DOHH2 (cell line): Measurements from ENCODE around the gene STEAP1B.

Source experiments
- H3F3A ChIP-seq: fragments of 200-600 bp; sonication (generic), shearing (Covaris generic); 2 replicates; pipeline ENCODE4 v1.6.0; 2016; ENCODE audit warnings: antibody characterized with exemption, mild to moderate bottlenecking; ENCODE audit not compliant: control insufficient read depth, insufficient read depth
- H3K27ac ChIP-seq: fragments of 200-600 bp; sonication (generic); 2 replicates; pipeline ENCODE4 v1.5.1; 2014; ENCODE audit warnings: low read depth, mild to moderate bottlenecking, low read length, moderate library complexity
- H3K27me3 ChIP-seq: fragments of 200-600 bp; sonication (generic); 2 replicates; pipeline ENCODE4 v1.6.1; 2014; ENCODE audit warnings: mild to moderate bottlenecking, low read length, mixed read lengths; ENCODE audit not compliant: control insufficient read depth
- H3K36me3 ChIP-seq: fragments of 200-600 bp; sonication (generic); 2 replicates; pipeline ENCODE4 v1.6.1; 2014; ENCODE audit warnings: mild to moderate bottlenecking, low read length, moderate library complexity, mixed read lengths; ENCODE audit not compliant: control insufficient read depth
- H3K4me1 ChIP-seq: fragments of 200-600 bp; sonication (generic); 2 replicates; pipeline ENCODE4 v1.6.1; 2014; ENCODE audit warnings: mild to moderate bottlenecking, low read length, mixed read lengths; ENCODE audit not compliant: control insufficient read depth
- H3K4me2 ChIP-seq: fragments of 200-600 bp; sonication (generic); 2 replicates; pipeline ENCODE4 v1.6.0; 2014; ENCODE audit warnings: mild to moderate bottlenecking, low read length, moderate library complexity
- H3K4me3 ChIP-seq: fragments of 200-600 bp; sonication (generic); 2 replicates; pipeline ENCODE4 v1.5.1; 2014; ENCODE audit warnings: mild to moderate bottlenecking, low read length, mixed read lengths
- H3K79me2 ChIP-seq: fragments of 200-600 bp; sonication (generic); 2 replicates; pipeline ENCODE4 v1.6.1; 2014; ENCODE audit warnings: mild to moderate bottlenecking, low read length, mixed read lengths; ENCODE audit not compliant: control insufficient read depth
- H3K9me2 ChIP-seq: fragments of 200-600 bp; sonication (generic); replicated peaks from 2 replicates; pipeline ENCODE4 v1.6.1; 2014; ENCODE audit warnings: mild to moderate bottlenecking, low read length, mixed read lengths; ENCODE audit not compliant: control insufficient read depth
- H3K9me3 ChIP-seq: fragments of 200-600 bp; sonication (generic); 2 replicates; pipeline ENCODE4 v1.6.1; 2014; ENCODE audit warnings: antibody characterized with exemption, low read length, mixed read lengths; ENCODE audit not compliant: control insufficient read depth, insufficient read depth
- H4K20me1 ChIP-seq: fragments of 200-600 bp; sonication (generic); 2 replicates; pipeline ENCODE4 v1.6.0; 2014; ENCODE audit warnings: low read depth, mild to moderate bottlenecking, antibody characterized with exemption, low read length, moderate library complexity; ENCODE audit not compliant: control insufficient read depth, insufficient read depth
- EZH2phosphoT487 ChIP-seq: fragments of 200-600 bp; sonication (generic); IDR thresholded peaks from 2 replicates; pipeline ENCODE4 v1.6.1; 2017; ENCODE audit warnings: borderline replicate concordance, mild to moderate bottlenecking, antibody characterized with exemption, low read length, moderate library complexity, mixed read lengths
- TF ChIP-seq, protein P1 (sequence below): fragments of 200-600 bp; sonication (generic); IDR thresholded peaks from one replicate; pipeline ENCODE4 v1.5.1; 2014; ENCODE audit warnings: antibody characterized with exemption, mild to moderate bottlenecking, low read depth, low read length; ENCODE audit not compliant: poor library complexity, severe bottlenecking

STEAP1B gene

DNA sequence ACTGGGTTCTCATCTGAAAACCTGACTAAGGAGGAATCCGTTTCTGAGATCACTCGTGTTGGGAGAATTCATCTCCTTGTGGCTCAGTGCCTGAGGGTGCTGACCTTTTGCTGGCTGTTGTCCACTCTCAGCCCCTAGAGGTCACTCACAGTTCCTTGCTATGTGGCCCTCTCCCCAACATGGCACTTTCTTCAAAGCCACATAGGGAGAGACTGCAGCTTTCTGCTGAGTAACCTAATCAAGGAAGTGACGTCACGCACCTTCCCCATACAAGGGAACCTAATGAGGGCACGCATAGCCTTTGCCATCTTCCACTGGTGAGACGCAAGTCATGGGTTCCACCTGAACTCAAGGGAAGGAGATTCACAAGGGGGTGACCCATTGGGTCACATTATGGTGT, 23.2 kb downstream of the STEAP1B start:
- no peaks in the 10 kb centered on the region for H3K27me3 ChIP-seq
- TF ChIP-seq, protein P1, sequence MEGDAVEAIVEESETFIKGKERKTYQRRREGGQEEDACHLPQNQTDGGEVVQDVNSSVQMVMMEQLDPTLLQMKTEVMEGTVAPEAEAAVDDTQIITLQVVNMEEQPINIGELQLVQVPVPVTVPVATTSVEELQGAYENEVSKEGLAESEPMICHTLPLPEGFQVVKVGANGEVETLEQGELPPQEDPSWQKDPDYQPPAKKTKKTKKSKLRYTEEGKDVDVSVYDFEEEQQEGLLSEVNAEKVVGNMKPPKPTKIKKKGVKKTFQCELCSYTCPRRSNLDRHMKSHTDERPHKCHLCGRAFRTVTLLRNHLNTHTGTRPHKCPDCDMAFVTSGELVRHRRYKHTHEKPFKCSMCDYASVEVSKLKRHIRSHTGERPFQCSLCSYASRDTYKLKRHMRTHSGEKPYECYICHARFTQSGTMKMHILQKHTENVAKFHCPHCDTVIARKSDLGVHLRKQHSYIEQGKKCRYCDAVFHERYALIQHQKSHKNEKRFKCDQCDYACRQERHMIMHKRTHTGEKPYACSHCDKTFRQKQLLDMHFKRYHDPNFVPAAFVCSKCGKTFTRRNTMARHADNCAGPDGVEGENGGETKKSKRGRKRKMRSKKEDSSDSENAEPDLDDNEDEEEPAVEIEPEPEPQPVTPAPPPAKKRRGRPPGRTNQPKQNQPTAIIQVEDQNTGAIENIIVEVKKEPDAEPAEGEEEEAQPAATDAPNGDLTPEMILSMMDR, result no peak
- TF ChIP-seq EZH2phosphoT487, result no peak

DNA sequence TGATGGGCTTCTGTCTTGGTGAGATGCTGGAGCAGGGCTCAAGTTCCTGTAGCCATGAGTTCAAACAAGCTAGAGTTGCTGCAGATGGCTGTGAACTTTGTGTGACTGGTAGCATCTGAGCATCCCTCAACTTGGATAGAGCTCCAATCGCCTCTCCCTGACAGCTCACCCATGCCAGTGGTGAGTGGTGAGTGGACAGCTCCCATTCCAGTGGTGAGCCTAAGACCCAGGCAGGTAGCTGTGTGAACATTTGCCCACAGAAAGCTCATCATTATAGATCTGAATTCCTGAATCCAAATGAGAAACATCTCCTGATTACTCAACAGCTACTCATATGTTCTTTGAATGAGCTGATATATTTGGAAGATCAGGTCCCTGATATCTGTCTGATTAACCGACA, 25.3 kb downstream of the STEAP1B start:
- Histone ChIP-seq H3K27ac (no peak overlapping the region), H3K36me3 (no peaks in the 10 kb centered on the region), H3F3A (no peaks in the 10 kb centered on the region), H3K9me3 (no peaks in the 10 kb centered on the region), H3K9me2 (no peaks in the 10 kb centered on the region), H3K4me1 (peaks cover 6% of the 10 kb centered on the region), H3K79me2 (no peaks in the 10 kb centered on the region), H3K27me3 (no peaks in the 10 kb centered on the region), H3K4me3 (no peak overlapping the region), H4K20me1 (no peaks in the 10 kb centered on the region), H3K4me2 (no peak overlapping the region)
- TF ChIP-seq, protein P1, result no peak
- TF ChIP-seq EZH2phosphoT487, result no peak

More for the DNA sequence above, 23.2 kb downstream of the STEAP1B start:
- Histone ChIP-seq H3K79me2 (no peaks in the 10 kb centered on the region; the same call in 1 of the 2 replicates), H3K4me3 (no peak overlapping the region), H4K20me1 (no peaks in the 10 kb centered on the region), H3K4me2 (no peak overlapping the region), H3K36me3 (peaks cover 3% of the 10 kb centered on the region; the same call in 1 of the 2 replicates), H3F3A (peaks cover 4% of the 10 kb centered on the region; the same call in 1 of the 2 replicates), H3K9me2 (no peaks in the 10 kb centered on the region), H3K27ac (no peak overlapping the region), H3K9me3 (no peaks in the 10 kb centered on the region), H3K4me1 (peaks cover 20% of the 10 kb centered on the region)

DNA sequence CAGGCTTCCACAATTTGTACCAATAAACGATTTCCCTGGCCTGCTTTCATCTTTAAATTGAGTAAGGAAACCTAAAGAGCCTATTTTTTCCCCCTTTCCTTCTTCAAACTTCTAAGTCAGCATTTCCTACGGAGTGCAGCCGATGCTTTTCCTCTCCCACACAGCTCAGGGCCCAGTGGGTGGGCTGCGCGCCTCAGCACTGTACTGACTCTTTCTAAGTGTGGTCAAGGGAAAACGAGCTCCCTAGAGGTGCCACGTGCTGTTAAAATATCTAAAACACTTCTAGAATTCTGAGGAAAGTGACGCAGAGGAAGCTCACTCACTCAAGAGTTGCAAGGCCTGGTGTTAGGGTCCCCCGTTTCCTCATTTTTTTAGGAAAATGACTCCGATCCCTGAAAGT, 29.0 kb downstream of the STEAP1B start:
- Histone ChIP-seq H3F3A (no peaks in the 10 kb centered on the region), H3K4me1 (peaks cover 12% of the 10 kb centered on the region), H3K27ac (no peak overlapping the region), H3K27me3 (no peaks in the 10 kb centered on the region), H3K36me3 (no peaks in the 10 kb centered on the region), H3K9me2 (no peaks in the 10 kb centered on the region), H3K79me2 (no peaks in the 10 kb centered on the region), H3K4me2 (no peak overlapping the region), H3K4me3 (no peak overlapping the region), H3K9me3 (no peaks in the 10 kb centered on the region), H4K20me1 (no peaks in the 10 kb centered on the region)
- TF ChIP-seq EZH2phosphoT487, result no peak

DNA sequence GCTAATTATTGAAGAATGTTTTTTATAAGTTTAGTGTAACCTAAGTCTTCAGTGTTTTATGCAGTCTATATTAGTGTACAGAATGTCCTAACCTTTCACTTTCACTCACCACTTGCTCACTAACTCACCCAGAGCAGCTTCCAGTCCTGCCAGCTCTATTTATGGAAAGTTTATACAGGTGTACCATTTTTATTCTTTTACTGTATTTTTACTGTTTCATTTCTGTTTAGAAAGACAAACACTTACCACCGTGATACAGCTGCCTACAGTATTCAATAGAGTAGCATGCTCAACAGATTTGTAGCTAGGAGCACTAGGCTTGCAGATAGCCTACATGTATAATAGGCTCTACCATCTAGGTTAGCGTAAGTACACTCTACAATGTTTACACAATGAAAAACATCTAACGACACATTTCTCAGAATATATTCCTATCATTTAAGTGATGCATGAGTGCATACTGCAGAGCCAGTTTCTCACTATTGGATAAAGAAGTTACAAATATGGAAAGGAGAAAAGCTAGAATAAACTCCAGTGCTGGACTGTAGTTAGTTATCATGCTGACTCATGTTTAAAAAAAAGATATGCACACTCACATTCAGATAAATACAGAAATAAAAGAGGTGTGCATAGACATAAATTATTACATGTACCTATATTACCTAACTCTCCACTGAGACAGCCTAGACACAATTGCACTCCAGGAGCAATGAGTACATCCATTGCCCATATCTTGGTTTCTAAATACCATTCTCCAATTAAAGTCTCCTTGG, 30.4 kb downstream of the STEAP1B start:
- no peaks in the 10 kb centered on the region for H3K79me2 ChIP-seq
- H3K9me3 ChIP-seq, result no peaks in the 10 kb centered on the region
- no peaks in the 10 kb centered on the region for H3K27me3 ChIP-seq
- H3F3A ChIP-seq, result no peaks in the 10 kb centered on the region
- no peak overlapping the region for H3K27ac ChIP-seq
- TF ChIP-seq EZH2phosphoT487, result no peak
- TF ChIP-seq, protein P1, result no peak
- no peaks in the 10 kb centered on the region for H3K36me3 ChIP-seq
- peaks cover 12% of the 10 kb centered on the region for H3K4me1 ChIP-seq
- H3K4me2 ChIP-seq, result peak overlapping the region; percentile 1; the same call in 1 of the 2 replicates
- no peaks in the 10 kb centered on the region for H4K20me1 ChIP-seq
- no peak overlapping the region for H3K4me3 ChIP-seq
- no peaks in the 10 kb centered on the region for H3K9me2 ChIP-seq
